ENCODE data around the gene PTPRO. TPM values are rescaled to one million over a fixed set of nuclear protein-coding genes. Genes with fewer than 3 reads are reported as not detected.
"Not testable (repeated sequence)": the region's sequence is repeated elsewhere in the genome, so short reads cannot be mapped to it uniquely, and the experiment has no call there.

PTPRO gene
- polyA plus RNA-seq, 2 of the 4 experiments (the other 2 are of a cell fraction): 0.04 TPM; not detected in 1

GRCh38 chr12:15613981-15614380 lies 291.7 kb downstream of the PTPRO start:
- FAIRE-seq (peak; percentile 28), DNase-seq (ENCODE audit: low read depth in 1 of 2, low spot score in 1 of 2) (no peak), ATAC-seq (no peak)
- Histone ChIP-seq H3K4me3 (no peak overlapping the region), H3K4me2 (no peak overlapping the region), H3K27ac (no peak overlapping the region), H3K9me3 (peaks cover 14% of the 10 kb centered on the region; the same call in 1 of the 3 replicates), H3K4me1 (peaks cover 12% of the 10 kb centered on the region; the same call in 2 of the 3 replicates)
- ChIA-PET CTCF (no interaction called here), POLR2A (no interaction called here)
- TF ChIP-seq, protein P1, sequence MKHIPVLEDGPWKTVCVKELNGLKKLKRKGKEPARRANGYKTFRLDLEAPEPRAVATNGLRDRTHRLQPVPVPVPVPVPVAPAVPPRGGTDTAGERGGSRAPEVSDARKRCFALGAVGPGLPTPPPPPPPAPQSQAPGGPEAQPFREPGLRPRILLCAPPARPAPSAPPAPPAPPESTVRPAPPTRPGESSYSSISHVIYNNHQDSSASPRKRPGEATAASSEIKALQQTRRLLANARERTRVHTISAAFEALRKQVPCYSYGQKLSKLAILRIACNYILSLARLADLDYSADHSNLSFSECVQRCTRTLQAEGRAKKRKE (CRISPR knock-in tag; IDR thresholded peaks at IDR 0.05; ENCODE audit: low read depth): no peak
- TF ChIP-seq FOXS1 (CRISPR knock-in tag; IDR thresholded peaks at IDR 0.05) (no peak), POLR2AphosphoS2 (conservative IDR thresholded peaks at IDR 0.05; ENCODE audit: low read length) (no peak), RNF2 (IDR thresholded peaks at IDR 0.05; ENCODE audit: borderline replicate concordance, low read depth) (no peak)
- 85% methylated on average over 1 of the region's 1 CpG for WGBS (ENCODE audit: missing lambda C conversion rate)

- POLR2A ChIA-PET; FAIRE-seq; H3K4me3 ChIP-seq; ATAC-seq; H3K27ac ChIP-seq; DNase-seq (ENCODE audit: low read depth in 1 of 2, low spot score in 1 of 2); CTCF ChIA-PET: not testable (repeated sequence)
- peaks cover 17% of the 10 kb centered on the region for H3K4me1 ChIP-seq
- H3K4me2 ChIP-seq: 0 out of 3 replicates have a peak overlapping the region, but pooled peaks have one; percentile 23
- 71% methylated on average over 8 of the region's 8 CpGs for WGBS (ENCODE audit: missing lambda C conversion rate)
- peaks cover 14% of the 10 kb centered on the region; the same call in 1 of the 3 replicates for H3K9me3 ChIP-seq
Observed at GRCh38 chr12:15616495-15616894, 294.2 kb downstream of the PTPRO start.

DNA sequence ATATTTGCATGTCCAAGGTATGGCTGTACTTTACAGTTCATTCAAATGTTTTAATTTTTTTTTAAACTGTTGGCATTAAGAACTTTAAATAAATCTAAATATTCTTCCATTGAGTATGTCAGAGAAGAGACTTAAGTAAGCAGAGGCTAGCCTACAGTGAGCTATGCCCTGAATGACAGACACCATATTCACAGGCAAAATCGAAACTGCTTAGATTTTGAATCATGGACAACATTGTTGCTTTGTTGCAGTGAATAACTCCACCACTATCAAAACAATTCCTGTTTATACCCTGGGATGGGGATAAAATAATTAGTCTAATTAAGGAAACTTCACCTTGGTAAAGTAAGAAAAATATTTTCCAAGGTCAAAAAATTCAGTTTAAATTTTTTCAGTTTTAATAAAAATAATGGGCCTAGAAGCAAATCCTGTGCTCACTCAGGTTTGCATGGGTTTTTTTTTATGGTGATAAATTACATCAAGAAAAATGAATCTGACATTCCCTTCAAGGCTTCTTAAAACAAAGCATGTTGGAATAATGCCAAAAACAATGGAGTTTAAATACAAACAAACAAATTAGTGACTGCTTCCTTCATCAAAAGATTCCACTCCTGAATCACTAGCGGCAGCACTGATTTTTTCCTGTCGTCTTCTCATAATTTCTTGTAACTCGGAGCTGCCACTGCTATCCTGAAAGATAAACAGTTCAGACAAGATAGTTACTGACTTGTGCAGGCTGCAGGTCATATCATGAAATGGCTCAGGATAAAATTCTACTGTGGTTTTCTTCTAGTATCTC lies 298.6 kb downstream of the PTPRO start:
- no peak for ATAC-seq
- no peak overlapping the region for H3K4me2 ChIP-seq
- POLR2A ChIA-PET: no interaction called here
- TF ChIP-seq USF2 (IDR thresholded peaks at IDR 0.05) (no peak), PHF8 (IDR thresholded peaks at IDR 0.05; ENCODE audit: borderline replicate concordance, low read depth) (no peak), MAFK (IDR thresholded peaks at IDR 0.05; ENCODE audit: partially characterized antibody) (no peak), CTCF (IDR thresholded peaks at IDR 0.05) (no peak), POLR2AphosphoS2 (conservative IDR thresholded peaks at IDR 0.05; ENCODE audit: low read length) (no peak), CHD4 (IDR thresholded peaks at IDR 0.05; ENCODE audit: borderline replicate concordance) (no peak), JUN (IDR thresholded peaks at IDR 0.05) (no peak), MYC (IDR thresholded peaks at IDR 0.05; ENCODE audit: borderline replicate concordance, low read length) (no peak), ZNF302 (CRISPR knock-in tag; IDR thresholded peaks at IDR 0.05) (no peak), RAD21 (conservative IDR thresholded peaks at IDR 0.05 in 1 of 2, IDR thresholded peaks at IDR 0.05 in 1 of 2) (no peak)
- CTCF ChIA-PET: interaction anchor here (1.3 kb wide), 1 partner anchor 235 kb away, joined by 3 read pairs; no protein-coding TSS in a partner anchor
- no peak overlapping the region for H3K4me3 ChIP-seq
- no peaks in the 10 kb centered on the region for H3K9me3 ChIP-seq
- H3K27ac ChIP-seq: no peak overlapping the region
- H3K4me1 ChIP-seq: peaks cover 30% of the 10 kb centered on the region
- WGBS (ENCODE audit: missing lambda C conversion rate): 76% methylated on average over 4 of the region's 4 CpGs
- no peak for DNase-seq (ENCODE audit: low read depth in 1 of 2, low spot score in 1 of 2)
- FAIRE-seq: no peak

DNA sequence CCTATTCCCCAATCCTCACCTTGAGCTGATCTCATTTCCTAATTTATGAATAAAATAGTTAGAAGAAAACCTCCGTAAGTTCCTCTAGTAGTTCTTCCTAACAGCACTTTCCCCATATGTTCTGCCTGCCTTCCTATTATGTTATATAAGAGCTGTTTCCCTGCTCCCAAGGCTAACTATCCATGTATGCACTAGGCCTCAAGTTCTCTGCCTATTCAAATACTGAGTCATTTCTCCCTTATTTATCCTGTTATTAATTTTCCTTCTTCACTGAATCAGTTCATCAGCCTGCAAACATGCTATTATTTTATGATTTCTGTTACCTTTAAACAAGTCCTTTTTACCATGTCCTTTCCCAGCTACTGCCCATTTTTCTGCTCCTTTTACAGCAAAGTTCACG lies 302.8 kb downstream of the PTPRO start:
- Histone ChIP-seq H3K27ac (peak overlapping the region; percentile 49 to 58; a peak in 5 of 6 replicates), H3K4me2 (peak overlapping the region; percentile 30), H3K4me3 (no peak overlapping the region), H3K9me3 (no peaks in the 10 kb centered on the region), H3K4me1 (peaks cover 46% of the 10 kb centered on the region)
- POLR2A ChIA-PET: no interaction called here
- ATAC-seq: no peak
- no peak for DNase-seq (ENCODE audit: low read depth in 1 of 2, low spot score in 1 of 2)
- 93% methylated on average over 2 of the region's 2 CpGs for WGBS (ENCODE audit: missing lambda C conversion rate)
- FAIRE-seq: no peak
- CTCF ChIA-PET: interaction anchor here (0.6 to 0.8 kb wide), 3 partner anchors 33 to 1263 kb away, joined by 3 to 4 read pairs (median 3); no protein-coding TSS in a partner anchor
- TF ChIP-seq RNF2 (IDR thresholded peaks at IDR 0.05; ENCODE audit: borderline replicate concordance, low read depth) (no peak), RARB (CRISPR knock-in tag; IDR thresholded peaks at IDR 0.05) (no peak), REST (IDR thresholded peaks at IDR 0.05) (no peak), ZFP36 (IDR thresholded peaks at IDR 0.05; ENCODE audit: borderline replicate concordance, partially characterized antibody) (no peak), NPAS2 (CRISPR knock-in tag; IDR thresholded peaks at IDR 0.05; ENCODE audit: borderline replicate concordance) (no peak), ZC3H11A (IDR thresholded peaks at IDR 0.05) (no peak), NFE2L2 (conservative IDR thresholded peaks at IDR 0.05; ENCODE audit: low read length) (no peak), USF2 (IDR thresholded peaks at IDR 0.05) (no peak)

All from A549 (cell line).